Measurements from ENCODE around the gene RXRB. TPM values are rescaled to one million over a fixed set of nuclear protein-coding genes. Genes with fewer than 3 reads are reported as not detected.
A peak's percentile ranks its signal among the peaks of the same experiment; 100 is the strongest.

Gene RXRB
- total and polyA plus RNA-seq, 2 of the 13 experiments (the other 11 are each of a cell fraction or from before 2014, with no cell fraction given) = 26.7 to 55.7 TPM

DNA sequence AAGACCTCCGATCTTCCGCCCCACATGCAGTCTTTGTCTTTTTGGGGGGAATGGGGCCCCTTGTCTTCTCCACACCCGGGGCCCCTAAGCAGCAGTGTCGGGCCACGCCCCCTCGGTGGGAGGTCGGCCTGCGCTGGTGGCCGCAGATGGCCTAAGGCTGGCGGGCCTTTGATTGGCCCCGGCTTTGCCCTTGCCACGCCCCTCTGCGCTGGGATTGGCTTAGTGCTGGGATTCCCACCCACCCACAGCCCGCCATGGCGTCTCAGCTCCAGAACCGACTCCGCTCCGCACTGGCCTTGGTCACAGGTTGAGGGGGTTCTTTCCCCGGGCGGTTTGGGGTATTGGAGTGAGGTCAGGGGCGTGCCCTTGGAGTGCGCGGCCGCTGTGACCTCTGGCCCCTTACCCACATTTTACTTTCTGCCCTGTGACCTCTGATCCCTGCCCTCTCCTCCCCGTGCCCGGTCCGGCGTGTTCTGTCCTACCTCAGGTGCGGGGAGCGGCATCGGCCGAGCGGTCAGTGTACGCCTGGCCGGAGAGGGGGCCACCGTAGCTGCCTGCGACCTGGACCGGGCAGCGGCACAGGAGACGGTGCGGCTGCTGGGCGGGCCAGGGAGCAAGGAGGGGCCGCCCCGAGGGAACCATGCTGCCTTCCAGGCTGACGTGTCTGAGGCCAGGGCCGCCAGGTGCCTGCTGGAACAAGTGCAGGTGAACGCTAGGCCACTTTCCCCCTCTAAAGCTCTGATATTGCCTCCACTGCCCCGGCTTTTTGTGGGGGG lies 4.1 kb upstream of the RXRB start, which contains the start of gene HSD17B8 (continued):
- TF ChIP-seq, protein P1, sequence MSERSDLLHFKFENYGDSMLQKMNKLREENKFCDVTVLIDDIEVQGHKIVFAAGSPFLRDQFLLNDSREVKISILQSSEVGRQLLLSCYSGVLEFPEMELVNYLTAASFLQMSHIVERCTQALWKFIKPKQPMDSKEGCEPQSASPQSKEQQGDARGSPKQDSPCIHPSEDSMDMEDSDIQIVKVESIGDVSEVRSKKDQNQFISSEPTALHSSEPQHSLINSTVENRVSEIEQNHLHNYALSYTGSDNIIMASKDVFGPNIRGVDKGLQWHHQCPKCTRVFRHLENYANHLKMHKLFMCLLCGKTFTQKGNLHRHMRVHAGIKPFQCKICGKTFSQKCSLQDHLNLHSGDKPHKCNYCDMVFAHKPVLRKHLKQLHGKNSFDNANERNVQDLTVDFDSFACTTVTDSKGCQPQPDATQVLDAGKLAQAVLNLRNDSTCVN (CRISPR knock-in tag; IDR thresholded peaks at IDR 0.05; ENCODE audit: borderline replicate concordance) = no peak; the same call in 1 of the 2 replicates
- TF ChIP-seq SP5 (CRISPR knock-in tag; IDR thresholded peaks at IDR 0.05; ENCODE audit: borderline replicate concordance, low read depth) (peak; percentile 88), SMAD1 (CRISPR knock-in tag; IDR thresholded peaks at IDR 0.05; ENCODE audit: borderline replicate concordance, low read depth) (0 out of 2 replicates have a peak, but pooled peaks have one; percentile 90), TBX2 (CRISPR knock-in tag; IDR thresholded peaks at IDR 0.05; ENCODE audit: borderline replicate concordance) (peak; percentile 84; the same call in 1 of the 2 replicates), ZNF839 (CRISPR knock-in tag; IDR thresholded peaks at IDR 0.05; ENCODE audit: borderline replicate concordance) (peak; percentile 95; the same call in 1 of the 2 replicates), ZNF792 (CRISPR knock-in tag; IDR thresholded peaks at IDR 0.05) (no peak), ZNF841 (CRISPR knock-in tag; IDR thresholded peaks at IDR 0.05; ENCODE audit: borderline replicate concordance) (no peak), NR2F2 (IDR thresholded peaks at IDR 0.05; ENCODE audit: borderline replicate concordance, low read depth) (no peak), MXD4 (CRISPR knock-in tag; IDR thresholded peaks at IDR 0.05) (peak; percentile 77), DMAP1 (CRISPR knock-in tag; IDR thresholded peaks at IDR 0.05) (peak; percentile 85), HDAC6 (IDR thresholded peaks at IDR 0.05; ENCODE audit: low read depth, low read length) (no peak), TMF1 (CRISPR knock-in tag; IDR thresholded peaks at IDR 0.05; ENCODE audit: low read depth) (peak; percentile 61; the same call in 1 of the 2 replicates), ZNF207 (IDR thresholded peaks at IDR 0.05; ENCODE audit: borderline replicate concordance) (no peak), ZNF724P (CRISPR knock-in tag; IDR thresholded peaks at IDR 0.05; ENCODE audit: borderline replicate concordance) (peak; percentile 69; the same call in 1 of the 2 replicates), ZNF552 (CRISPR knock-in tag; IDR thresholded peaks at IDR 0.05; ENCODE audit: borderline replicate concordance) (no peak; the same call in 1 of the 2 replicates), RCOR2 (CRISPR knock-in tag; IDR thresholded peaks at IDR 0.05) (no peak)
- TF ChIP-seq, protein P2, sequence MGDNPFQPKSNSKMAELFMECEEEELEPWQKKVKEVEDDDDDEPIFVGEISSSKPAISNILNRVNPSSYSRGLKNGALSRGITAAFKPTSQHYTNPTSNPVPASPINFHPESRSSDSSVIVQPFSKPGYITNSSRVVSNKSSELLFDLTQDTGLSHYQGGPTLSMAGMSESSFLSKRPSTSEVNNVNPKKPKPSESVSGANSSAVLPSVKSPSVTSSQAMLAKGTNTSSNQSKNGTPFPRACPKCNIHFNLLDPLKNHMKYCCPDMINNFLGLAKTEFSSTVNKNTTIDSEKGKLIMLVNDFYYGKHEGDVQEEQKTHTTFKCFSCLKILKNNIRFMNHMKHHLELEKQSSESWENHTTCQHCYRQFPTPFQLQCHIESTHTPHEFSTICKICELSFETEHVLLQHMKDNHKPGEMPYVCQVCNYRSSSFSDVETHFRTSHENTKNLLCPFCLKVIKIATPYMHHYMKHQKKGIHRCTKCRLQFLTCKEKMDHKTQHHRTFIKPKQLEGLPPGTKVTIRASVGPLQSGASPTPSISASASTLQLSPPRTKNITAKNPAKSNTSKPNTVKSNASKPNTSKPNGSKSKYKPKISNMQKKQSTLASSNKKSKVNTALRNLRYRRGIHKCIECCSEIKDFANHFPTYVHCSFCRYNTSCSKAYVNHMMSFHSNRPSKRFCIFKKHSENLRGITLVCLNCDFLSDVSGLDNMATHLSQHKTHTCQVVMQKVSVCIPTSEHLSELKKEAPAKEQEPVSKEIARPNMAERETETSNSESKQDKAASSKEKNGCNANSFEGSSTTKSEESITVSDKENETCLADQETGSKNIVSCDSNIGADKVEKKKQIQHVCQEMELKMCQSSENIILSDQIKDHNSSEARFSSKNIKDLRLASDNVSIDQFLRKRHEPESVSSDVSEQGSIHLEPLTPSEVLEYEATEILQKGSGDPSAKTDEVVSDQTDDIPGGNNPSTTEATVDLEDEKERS (CRISPR knock-in tag; IDR thresholded peaks at IDR 0.05) = no peak
- TF ChIP-seq, protein P3, sequence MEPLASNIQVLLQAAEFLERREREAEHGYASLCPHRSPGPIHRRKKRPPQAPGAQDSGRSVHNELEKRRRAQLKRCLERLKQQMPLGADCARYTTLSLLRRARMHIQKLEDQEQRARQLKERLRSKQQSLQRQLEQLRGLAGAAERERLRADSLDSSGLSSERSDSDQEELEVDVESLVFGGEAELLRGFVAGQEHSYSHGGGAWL (CRISPR knock-in tag; IDR thresholded peaks at IDR 0.05) = peak; percentile 70; the same call in 1 of the 2 replicates
- TF ChIP-seq, protein P4, sequence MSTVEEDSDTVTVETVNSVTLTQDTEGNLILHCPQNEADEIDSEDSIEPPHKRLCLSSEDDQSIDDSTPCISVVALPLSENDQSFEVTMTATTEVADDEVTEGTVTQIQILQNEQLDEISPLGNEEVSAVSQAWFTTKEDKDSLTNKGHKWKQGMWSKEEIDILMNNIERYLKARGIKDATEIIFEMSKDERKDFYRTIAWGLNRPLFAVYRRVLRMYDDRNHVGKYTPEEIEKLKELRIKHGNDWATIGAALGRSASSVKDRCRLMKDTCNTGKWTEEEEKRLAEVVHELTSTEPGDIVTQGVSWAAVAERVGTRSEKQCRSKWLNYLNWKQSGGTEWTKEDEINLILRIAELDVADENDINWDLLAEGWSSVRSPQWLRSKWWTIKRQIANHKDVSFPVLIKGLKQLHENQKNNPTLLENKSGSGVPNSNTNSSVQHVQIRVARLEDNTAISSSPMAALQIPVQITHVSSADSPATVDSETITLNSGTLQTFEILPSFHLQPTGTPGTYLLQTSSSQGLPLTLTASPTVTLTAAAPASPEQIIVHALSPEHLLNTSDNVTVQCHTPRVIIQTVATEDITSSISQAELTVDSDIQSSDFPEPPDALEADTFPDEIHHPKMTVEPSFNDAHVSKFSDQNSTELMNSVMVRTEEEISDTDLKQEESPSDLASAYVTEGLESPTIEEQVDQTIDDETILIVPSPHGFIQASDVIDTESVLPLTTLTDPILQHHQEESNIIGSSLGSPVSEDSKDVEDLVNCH (CRISPR knock-in tag; IDR thresholded peaks at IDR 0.05) = 0 out of 2 replicates have a peak, but pooled peaks have one; percentile 57
- TF ChIP-seq, protein P5, sequence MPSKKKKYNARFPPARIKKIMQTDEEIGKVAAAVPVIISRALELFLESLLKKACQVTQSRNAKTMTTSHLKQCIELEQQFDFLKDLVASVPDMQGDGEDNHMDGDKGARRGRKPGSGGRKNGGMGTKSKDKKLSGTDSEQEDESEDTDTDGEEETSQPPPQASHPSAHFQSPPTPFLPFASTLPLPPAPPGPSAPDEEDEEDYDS (CRISPR knock-in tag; IDR thresholded peaks at IDR 0.05) = peak; percentile 78
